Activated B cell treated with CpG ODN at 0.5 μM for 24 hours (primary cell): ENCODE data around the gene COBL. TPM values are rescaled to one million over a fixed set of nuclear protein-coding genes. Genes with fewer than 3 reads are reported as not detected.

Experiments used
- ATAC-seq: fragments of 200-7000 bp; cut with Tn5 transposase; one replicate; pipeline ENCODE4 v1.10.0; 2021; ENCODE audit warnings: low read depth, mild to moderate bottlenecking, moderate library complexity
- CTCF ChIA-PET: fragments of 350-600 bp; sonication (Branson Sonifier 250); formaldehyde crosslinking; loops from one replicate; lab custom pipeline; 2021; ENCODE audit warnings: antibody characterized with exemption; lab: Charles Lee
- POLR2A ChIA-PET: fragments of 350-600 bp; sonication (Branson Sonifier 250); formaldehyde crosslinking; loops from one replicate; lab custom pipeline; 2021; ENCODE audit warnings: antibody characterized with exemption; lab: Charles Lee
- DNase-seq: peaks from one replicate; pipeline ENCODE4 v3.0.0; 2022
- H3K27ac Mint-ChIP-seq: one replicate; pipeline ENCODE4 v1.8.0; 2020; ENCODE audit warnings: mixed read lengths
- H3K27me3 Mint-ChIP-seq: one replicate; pipeline ENCODE4 v1.8.0; 2021; ENCODE audit warnings: mixed read lengths
- H3K36me3 Mint-ChIP-seq: one replicate; pipeline ENCODE4 v1.8.0; 2021; ENCODE audit warnings: low read depth, mixed read lengths
- H3K4me1 Mint-ChIP-seq: one replicate; pipeline ENCODE4 v1.8.0; 2021; ENCODE audit warnings: mixed read lengths
- H3K4me3 Mint-ChIP-seq: one replicate; pipeline ENCODE4 v1.8.0; 2020; ENCODE audit warnings: mild to moderate bottlenecking, mixed read lengths
- H3K9me3 Mint-ChIP-seq: one replicate; pipeline ENCODE4 v1.8.0; 2020; ENCODE audit warnings: mixed read lengths
- intact Hi-C: fragments of 100-400 bp; cut with micrococcal nuclease; formaldehyde crosslinking; loops from one replicate; pipeline ENCODE4 v1.15.1; 2024
- total RNA-seq: library from RNA; stranded (reverse); gene quantifications from 2 replicates; pipeline ENCODE4 v1.2.3, GENCODE V29; 2022
- TF ChIP-seq, protein P1 (sequence below): fragments of 200-600 bp; IDR thresholded peaks from one replicate; pipeline ENCODE4 v1.8.0; 2022; ENCODE audit warnings: antibody characterized with exemption, mild to moderate bottlenecking

Gene COBL
- total RNA-seq, 1 donor from 2014 or later = not detected

DNA sequence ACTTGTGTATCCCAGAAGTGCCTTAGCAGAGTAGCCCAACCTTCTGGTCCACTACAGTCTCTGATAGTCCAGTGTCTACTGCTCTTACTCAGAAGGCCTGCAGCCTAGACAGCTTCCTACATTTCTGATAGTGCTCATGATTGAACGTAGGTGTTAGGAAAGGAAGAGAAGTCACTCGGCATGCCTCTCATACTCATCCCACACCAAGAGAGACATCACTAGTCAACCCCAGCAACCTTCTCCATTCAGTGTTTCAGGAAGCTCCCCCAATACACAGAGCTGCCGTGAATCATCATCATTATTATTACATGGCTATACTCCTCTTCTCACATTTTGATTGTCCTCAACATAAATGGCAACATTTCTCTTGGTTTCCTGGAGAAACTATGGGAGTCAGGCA, 166.4 kb downstream of the COBL start:
- TF ChIP-seq, protein P1, sequence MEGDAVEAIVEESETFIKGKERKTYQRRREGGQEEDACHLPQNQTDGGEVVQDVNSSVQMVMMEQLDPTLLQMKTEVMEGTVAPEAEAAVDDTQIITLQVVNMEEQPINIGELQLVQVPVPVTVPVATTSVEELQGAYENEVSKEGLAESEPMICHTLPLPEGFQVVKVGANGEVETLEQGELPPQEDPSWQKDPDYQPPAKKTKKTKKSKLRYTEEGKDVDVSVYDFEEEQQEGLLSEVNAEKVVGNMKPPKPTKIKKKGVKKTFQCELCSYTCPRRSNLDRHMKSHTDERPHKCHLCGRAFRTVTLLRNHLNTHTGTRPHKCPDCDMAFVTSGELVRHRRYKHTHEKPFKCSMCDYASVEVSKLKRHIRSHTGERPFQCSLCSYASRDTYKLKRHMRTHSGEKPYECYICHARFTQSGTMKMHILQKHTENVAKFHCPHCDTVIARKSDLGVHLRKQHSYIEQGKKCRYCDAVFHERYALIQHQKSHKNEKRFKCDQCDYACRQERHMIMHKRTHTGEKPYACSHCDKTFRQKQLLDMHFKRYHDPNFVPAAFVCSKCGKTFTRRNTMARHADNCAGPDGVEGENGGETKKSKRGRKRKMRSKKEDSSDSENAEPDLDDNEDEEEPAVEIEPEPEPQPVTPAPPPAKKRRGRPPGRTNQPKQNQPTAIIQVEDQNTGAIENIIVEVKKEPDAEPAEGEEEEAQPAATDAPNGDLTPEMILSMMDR = no peak
- no peaks in the 10 kb centered on the region for H3K36me3 Mint-ChIP-seq
- H3K4me3 Mint-ChIP-seq = no peak overlapping the region
- no peak for DNase-seq
- no peak for ATAC-seq
- intact Hi-C loops = no loop called here
- H3K9me3 Mint-ChIP-seq = peaks cover 9% of the 10 kb centered on the region
- H3K4me1 Mint-ChIP-seq = no peaks in the 10 kb centered on the region
- ChIA-PET CTCF (interaction anchor here (0.8 to 1.2 kb wide), 2 partner anchors 10 to 13 kb away, joined by 3 to 5 read pairs; no protein-coding TSS in a partner anchor), POLR2A (no interaction called here)
- no peak overlapping the region for H3K27ac Mint-ChIP-seq
- peaks cover 10% of the 10 kb centered on the region for H3K27me3 Mint-ChIP-seq

DNA sequence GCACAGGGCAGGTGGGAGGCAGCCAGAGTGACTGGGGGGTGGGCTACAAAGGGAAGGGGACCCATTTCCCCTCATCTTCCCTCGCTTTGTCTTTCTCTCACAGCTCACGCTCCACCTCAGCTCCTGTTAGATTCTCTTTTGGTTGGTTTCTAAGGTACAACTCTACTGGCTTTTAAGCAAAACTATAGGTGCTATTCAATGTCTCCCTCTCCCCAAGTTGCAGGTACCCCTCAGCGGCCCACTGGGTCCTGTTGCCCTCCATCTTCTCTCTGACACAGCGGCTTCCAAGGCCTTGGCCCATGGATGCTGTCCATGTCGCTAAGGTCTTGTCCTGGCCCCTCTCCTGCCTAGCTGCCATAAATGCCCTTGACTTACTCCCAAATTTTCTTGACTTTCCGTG, 168.4 kb downstream of the COBL start:
- peaks cover 9% of the 10 kb centered on the region for H3K9me3 Mint-ChIP-seq
- CTCF ChIA-PET = interaction anchor here (1.2 kb wide), 1 partner anchor 14 kb away, joined by 4 read pairs; no protein-coding TSS in a partner anchor
- ATAC-seq (no peak), DNase-seq (no peak)
- intact Hi-C loops = no loop called here
- no peaks in the 10 kb centered on the region for H3K4me1 Mint-ChIP-seq
- TF ChIP-seq, protein P1 = no peak
- no peak overlapping the region for H3K27ac Mint-ChIP-seq
- H3K36me3 Mint-ChIP-seq = no peaks in the 10 kb centered on the region
- peaks cover 7% of the 10 kb centered on the region for H3K27me3 Mint-ChIP-seq
- H3K4me3 Mint-ChIP-seq = no peak overlapping the region
- POLR2A ChIA-PET = interaction anchor here (1.0 kb wide), 1 partner anchor 8 kb away, joined by 3 read pairs; no protein-coding TSS in a partner anchor

DNA sequence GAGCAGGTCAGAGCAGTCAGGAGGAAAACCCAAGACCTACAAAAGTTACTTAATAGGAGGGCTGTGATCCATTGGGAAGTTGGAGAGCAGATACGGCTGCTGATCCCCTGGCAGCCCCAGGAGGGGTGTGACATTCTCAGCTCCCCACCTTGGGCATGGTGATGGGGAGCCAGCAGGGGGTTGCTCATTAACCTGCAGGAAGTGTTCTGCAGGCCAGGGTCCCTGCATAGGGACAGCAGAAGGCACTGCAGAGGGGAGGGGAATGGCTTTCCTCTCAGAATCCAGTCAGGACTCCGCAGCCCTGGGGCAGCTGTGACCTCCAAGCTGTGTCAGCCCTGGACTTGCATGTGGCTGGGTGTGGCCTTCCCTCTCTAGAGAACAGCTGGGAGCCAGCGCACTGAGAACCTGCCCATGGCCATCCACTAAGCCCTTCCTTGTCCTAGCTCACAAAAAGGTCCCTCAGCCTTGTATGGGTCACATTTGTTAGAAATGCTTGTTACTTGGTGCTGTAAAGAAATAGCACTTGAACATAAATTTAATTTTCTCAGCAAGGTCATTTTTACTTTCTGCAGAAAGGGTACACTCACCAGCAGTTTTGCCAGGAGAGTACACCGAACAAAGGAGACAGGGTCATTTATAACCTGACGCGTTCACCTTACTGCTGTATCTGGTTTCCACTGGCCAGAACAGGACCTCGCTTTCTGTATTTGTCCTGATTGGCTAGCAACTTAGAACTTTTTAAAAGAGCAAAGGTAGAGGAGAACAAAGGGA, 169.6 kb downstream of the COBL start:
- ATAC-seq (no peak), DNase-seq (no peak)
- no peaks in the 10 kb centered on the region for H3K4me1 Mint-ChIP-seq
- no peaks in the 10 kb centered on the region for H3K36me3 Mint-ChIP-seq
- H3K27ac Mint-ChIP-seq = no peak overlapping the region
- H3K4me3 Mint-ChIP-seq = no peak overlapping the region
- H3K27me3 Mint-ChIP-seq = peaks cover 5% of the 10 kb centered on the region
- peaks cover 9% of the 10 kb centered on the region for H3K9me3 Mint-ChIP-seq
- ChIA-PET POLR2A (interaction anchor here (1.0 kb wide), 1 partner anchor 9 kb away, joined by 3 read pairs; no protein-coding TSS in a partner anchor), CTCF (no interaction called here)
- intact Hi-C loops = no loop called here
- TF ChIP-seq, protein P1 = no peak

DNA sequence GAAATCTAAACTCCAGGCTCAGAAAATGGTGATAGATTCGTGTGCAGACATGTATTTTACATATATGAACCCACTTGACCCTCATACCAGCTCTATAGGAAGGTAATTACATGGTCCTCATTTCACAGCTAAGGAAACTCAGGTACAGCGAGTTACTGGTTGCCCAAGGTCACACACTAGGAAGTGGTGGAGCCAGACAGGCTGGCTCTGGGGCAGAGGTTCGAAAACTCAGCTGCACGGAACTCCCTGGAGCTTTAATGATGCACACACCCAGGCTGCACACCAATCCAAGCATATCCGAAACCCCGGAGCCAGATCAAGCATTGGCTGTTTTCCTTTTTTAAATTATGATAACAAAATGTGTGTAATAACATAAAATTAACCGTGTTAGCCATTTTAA, 172.4 kb downstream of the COBL start:
- CTCF ChIA-PET = interaction anchor here (1.1 kb wide), 1 partner anchor 18 kb away, joined by 6 read pairs; no protein-coding TSS in a partner anchor
- Mint-ChIP-seq H3K9me3 (peaks cover 9% of the 10 kb centered on the region), H3K4me3 (no peak overlapping the region), H3K36me3 (no peaks in the 10 kb centered on the region), H3K4me1 (peaks cover 2% of the 10 kb centered on the region), H3K27ac (no peak overlapping the region), H3K27me3 (peaks cover 7% of the 10 kb centered on the region)
- TF ChIP-seq, protein P1 = no peak
- intact Hi-C loops = no loop called here
- DNase-seq = no peak
- POLR2A ChIA-PET = no interaction called here
- no peak for ATAC-seq

DNA sequence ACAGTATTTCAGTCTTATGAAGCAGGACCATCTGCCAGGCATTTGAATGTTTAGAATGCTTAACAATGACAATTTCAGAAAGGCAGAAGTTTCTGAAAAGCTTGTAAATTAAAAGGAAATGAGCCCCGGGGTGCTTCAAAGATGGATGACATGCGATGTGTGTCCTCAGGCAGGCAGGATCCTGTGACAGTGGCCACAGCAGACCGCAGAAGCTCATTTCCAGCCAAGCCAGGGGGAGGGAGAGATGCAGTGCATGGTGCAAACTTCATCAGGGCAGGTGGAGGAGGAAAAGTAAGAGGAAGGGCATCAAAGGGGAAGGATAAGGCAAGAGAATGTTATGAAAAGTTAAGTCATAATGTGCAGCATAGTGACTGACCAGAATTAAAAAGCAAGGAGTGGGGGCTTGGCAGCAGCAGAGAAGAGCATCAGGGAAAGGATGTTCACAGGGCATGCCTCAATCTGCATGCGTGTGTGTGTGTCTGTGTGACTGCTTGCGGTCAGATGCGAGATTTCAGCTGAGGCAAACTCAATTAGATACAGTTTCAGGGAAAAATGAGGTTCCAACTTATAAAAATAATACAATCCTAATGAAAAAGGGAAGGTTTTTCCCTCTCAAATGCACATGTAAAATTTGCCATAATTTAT, 173.7 kb downstream of the COBL start:
- ChIA-PET CTCF (no interaction called here), POLR2A (no interaction called here)
- H3K9me3 Mint-ChIP-seq = peaks cover 5% of the 10 kb centered on the region
- ATAC-seq (no peak), DNase-seq (no peak)
- intact Hi-C loops = no loop called here
- no peaks in the 10 kb centered on the region for H3K36me3 Mint-ChIP-seq
- TF ChIP-seq, protein P1 = no peak
- H3K27me3 Mint-ChIP-seq = peaks cover 7% of the 10 kb centered on the region
- H3K4me3 Mint-ChIP-seq = no peak overlapping the region
- H3K4me1 Mint-ChIP-seq = peaks cover 2% of the 10 kb centered on the region
- H3K27ac Mint-ChIP-seq = no peak overlapping the region
